Measurements from ENCODE around the gene CTDSPL.
A peak's percentile ranks its signal among the peaks of the same experiment; 100 is the strongest.

Gene CTDSPL

GRCh38 chr3:37991109-37991508, 129.4 kb downstream of the CTDSPL start:
- no peak for DNase-seq

DNA sequence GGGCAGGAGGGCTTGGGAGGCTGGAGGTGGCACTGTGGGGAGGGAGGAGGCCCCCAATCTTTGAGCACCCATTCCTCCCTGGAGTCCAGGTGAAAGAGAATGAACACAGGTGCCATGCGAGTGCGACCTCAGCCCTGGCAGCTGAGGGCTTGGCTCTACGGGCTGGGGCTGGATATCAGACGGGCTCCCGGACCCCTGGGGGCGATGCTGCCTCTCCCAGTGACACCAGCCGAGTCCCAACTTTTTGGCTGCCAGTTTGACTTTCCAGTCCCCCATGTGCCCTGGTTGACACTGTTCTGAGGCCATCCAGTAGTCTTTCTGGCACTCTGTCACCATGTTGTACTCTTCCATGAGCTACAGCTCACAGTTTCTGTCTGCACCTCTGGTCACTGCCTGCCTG, 130.1 kb downstream of the CTDSPL start:
- no peak for DNase-seq

DNA sequence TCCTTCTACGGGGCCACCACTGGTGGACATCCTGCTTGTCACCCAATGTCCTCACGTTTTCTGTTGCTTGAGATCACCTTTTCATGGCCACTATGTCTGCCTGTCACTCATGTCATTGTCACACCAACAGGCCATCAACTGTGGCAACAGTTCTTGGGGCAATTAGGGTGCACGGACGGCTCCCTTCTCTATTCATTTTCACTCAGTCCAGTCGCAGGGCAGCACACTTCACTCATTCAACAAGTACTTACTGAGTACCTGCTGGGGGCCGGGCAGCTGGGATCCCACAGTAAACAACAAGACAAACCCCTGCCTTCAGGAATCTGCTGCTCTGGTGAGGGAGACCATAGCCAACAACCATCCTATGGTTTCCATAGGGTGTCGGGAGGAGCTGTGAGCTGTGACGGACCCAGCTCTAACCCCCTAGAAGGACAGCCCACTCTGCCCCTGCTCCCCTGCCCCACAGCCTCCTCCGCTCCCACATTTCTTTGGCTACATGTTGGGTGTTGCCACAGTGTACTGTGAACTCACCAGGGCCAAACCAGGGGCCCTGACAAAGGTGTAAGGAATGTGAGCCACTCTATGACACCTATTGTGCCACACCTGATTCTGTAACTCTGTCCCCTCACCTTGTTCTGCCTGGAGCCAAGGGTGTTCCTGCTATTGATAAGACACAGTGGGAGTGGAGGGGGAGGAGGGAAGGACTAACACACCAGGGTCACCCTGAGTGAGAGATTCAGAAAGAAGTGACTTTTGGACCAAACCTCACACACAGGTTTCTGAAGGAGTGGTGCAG, 130.8 kb downstream of the CTDSPL start:
- DNase-seq = no peak

- DNase-seq = no peak
Observed at GRCh38 chr3:37993067-37993455, 131.4 kb downstream of the CTDSPL start.

- DNase-seq = no peak
Observed at GRCh38 chr3:37993460-37993819, 131.8 kb downstream of the CTDSPL start.

GRCh38 chr3:37993820-37994638, 132.3 kb downstream of the CTDSPL start:
- no peak for DNase-seq

DNA sequence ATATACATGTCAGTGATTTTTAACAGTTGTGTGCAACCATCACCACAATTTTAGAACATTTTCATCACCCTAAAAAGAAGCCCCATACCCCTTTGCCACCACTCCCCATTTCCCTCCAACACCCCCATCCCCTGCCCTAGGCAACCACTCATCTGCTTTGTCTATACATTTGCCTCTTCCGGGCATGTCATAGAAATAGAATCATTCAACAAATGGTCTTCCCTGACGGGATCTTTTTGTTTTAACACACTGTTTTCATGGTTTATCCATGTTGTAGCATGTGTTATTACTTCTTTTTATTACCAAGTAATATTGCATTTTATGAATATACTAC, 132.9 kb downstream of the CTDSPL start:
- DNase-seq = no peak

GRCh38 chr3:37995652-37996641, 134.3 kb downstream of the CTDSPL start:
- peak; percentile 37 to 86 for DNase-seq

DNA sequence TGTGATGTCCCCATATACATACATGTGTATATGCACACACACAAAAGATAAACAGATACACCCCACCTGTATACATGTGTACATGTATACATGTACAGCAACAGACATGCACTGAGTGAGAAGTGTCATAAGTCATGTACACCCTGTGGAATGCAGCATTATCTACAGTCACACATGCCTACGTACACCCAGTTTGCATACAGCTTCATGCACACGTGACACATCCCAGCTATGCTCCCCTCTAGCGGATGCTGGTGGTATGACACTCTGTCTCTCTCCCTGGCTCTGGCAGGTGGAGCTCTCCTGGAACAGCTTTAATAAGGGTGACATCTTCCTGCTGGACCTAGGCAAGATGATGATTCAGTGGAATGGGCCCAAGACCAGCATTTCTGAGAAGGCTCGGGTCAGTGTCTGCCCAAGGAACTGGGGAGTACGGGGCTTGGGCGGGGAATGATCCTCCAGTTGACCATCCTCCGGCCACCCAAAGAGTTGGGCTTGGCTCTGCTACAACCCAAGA, 135.2 kb downstream of the CTDSPL start:
- DNase-seq = peak in 1 of 2 experiments; percentile 13

GRCh38 chr3:37997342-37997741, 135.7 kb downstream of the CTDSPL start:
- DNase-seq = no peak

DNA sequence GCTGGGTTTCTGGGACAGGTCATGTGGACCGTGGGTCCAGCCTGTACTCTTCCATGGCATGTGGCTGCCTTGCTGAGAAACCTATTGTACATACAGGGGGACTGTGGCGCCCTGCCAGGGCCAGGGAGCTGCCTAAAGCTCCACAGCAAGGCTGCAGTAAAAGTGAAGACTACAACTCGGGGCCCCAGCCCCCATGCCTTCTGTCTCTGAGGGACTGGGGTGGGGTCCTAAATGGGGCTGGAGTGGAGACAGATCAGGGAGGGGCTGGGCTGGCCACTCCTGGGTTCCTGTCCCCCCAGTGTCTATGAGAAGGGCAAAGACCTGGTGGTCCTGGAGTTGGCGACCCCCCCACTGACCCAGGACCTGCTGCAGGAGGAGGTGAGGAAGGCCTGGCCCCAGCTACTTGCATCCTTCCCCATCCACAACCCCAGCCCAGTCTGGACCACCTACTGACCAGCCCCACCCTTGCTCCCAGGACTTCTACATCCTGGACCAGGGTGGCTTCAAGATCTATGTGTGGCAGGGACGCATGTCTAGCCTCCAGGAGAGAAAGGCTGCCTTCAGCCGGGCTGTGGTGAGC, 136.2 kb downstream of the CTDSPL start:
- DNase-seq = no peak

DNA sequence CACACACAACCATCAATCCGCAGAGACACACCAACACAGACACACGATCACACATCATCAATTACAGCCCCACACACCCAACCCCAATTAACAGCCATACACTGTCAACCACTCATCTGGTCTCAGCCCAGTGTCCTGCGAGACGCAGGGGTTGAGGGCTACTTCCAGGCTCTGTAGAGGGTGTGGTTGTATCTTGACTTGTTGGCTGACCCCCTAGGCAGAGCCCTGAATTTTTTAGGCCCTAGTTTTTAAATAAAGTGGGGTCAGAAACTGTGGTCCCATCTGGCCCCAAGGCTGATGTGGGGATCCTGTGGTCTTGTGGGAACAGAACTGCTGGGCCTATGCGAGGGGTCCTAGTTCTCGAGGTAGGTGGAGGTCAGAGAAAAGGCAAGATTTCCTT, 138.2 kb downstream of the CTDSPL start:
- DNase-seq = no peak

DNA sequence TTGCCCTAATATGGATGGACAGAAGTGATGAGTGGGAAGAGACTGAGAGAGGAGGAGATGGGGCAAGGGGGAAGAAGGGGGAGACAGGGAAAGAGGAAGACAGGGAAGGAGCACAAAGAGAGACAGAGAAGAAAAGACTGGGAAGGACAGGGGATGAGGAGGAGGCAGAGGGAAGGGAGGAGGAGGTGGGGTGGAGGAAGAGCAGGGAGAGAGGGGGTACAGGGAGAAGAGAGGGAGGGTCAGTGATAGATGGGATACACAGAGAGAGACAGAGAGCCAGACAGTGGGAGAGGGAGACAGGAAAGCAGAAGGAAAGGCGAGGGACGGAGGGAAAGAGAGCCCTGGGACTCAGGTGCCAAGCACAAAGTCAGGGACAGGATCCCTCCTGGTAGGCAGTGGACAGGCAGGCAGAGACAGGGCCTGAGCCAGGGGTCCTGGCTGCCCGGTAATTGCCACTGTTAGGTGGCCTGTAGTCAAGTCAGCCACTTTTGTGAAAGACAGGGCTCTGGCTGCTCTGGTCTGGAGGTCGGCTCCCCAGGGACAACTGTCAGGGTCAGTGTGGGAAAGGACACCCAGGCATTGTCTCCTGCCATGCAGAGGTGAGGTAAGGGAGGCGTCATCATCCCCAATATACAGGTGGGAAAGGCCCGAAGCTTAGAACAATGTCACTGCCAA, 138.7 kb downstream of the CTDSPL start:
- no peak for DNase-seq

DNA sequence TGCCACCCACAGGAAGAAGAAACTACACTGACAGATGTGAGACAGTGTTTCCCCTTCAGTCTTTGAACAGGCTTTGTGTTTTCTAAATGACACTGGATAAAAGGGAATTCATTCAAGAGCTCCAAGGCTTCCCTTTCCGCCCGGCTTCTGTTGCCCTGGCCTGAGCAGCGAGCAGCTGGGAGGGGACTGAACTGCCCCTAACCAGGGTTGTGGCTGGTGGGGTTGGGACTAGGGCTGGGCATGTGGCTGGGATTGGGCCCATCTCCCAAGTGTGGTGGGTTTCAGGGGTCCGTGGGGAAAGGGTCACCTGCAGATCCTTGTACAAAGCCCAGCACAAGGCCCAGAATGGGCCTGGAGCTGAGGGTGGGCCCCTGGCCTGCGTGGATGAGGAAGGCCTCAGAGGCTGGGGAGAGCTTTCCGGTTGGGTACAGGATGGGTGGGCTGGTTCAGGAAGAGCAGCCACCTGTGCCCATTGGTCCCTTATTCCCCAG, 139.3 kb downstream of the CTDSPL start:
- DNase-seq = no peak

GRCh38 chr3:38001456-38002081, 139.9 kb downstream of the CTDSPL start:
- no peak for DNase-seq

DNA sequence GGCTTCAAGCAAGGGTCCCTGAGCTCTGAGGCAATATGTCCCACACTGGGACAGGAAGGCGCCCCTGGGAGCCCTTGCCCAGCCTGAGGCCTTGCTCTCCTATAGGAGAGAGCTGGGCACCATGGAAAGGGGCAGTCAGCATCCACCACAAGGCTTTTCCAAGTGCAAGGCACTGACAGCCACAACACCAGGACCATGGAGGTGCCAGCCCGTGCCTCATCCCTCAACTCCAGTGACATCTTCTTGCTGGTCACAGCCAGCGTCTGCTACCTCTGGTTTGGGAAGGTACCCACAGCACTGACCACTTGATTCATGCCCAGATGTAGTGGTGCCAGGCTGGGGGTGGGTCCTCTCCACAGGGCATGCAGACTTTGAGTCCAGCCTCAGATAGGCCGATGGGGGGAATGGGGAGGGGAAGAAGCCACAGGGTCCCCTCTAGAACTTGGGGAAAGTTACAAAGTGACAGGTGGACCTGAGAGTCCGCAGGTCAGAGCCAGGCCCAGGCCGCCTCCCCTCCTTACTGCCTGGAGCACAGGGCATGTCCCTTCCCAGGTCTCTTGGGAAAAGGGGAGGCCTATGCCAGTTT, 140.7 kb downstream of the CTDSPL start:
- DNase-seq = no peak

- DNase-seq = no peak
Observed at GRCh38 chr3:38002940-38003339, 141.3 kb downstream of the CTDSPL start.

DNA sequence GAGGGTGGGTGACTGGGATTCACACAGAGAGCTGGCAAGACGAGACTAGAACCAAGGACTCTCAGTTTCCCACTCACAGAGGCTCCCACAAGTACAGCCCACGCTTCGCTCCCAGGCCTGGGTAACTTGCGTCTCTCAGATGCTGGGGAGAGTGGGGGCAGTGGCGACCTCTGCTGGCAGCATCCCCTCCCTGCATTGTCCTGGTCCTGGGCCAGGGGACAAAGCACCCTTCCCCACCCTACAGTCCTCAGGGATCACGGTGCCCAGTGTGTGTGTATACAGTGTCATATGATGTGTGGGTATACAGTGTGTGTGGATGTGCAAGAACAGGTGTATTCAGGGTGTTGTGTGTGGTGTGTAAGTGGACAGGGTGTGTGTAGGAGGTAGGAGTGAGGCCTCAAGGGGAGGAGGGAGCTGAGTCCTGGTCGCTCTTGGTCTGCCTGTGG, 141.7 kb downstream of the CTDSPL start:
- no peak for DNase-seq

DNA sequence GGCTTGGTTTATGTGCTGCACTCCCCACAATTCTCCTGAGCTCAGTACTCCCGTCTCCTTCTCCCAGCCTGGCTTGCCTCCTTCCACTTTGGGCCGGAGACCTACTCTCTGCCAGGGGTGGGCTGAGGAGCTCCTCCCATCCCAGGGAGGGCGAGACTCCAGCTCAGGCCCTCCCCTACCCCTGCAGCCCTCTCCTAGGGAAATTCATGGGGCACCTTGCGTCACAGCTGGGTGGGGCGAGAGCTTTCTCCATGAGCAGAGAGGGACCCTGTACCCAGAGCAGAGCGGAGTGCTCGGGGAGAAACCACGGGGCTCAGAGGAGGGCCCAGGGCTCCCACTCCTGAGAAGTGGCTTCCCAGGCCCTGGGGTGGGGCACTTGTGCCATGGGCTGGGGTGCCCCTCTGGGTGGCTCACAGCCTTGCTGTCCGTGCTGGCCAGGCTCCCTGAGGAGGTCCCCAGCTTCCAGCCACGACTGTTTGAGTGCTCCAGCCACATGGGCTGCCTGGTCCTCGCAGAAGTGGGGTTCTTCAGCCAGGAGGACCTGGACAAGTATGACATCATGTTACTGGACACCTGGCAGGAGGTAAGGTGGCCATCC, 142.2 kb downstream of the CTDSPL start:
- DNase-seq = no peak

- DNase-seq = no peak
Observed at GRCh38 chr3:38004415-38005075, 142.9 kb downstream of the CTDSPL start.

Data from cerebellar nuclear complex (tissue), 1 donor.